ENCODE measurements around the gene PSMA3.

Gene PSMA3

DNA sequence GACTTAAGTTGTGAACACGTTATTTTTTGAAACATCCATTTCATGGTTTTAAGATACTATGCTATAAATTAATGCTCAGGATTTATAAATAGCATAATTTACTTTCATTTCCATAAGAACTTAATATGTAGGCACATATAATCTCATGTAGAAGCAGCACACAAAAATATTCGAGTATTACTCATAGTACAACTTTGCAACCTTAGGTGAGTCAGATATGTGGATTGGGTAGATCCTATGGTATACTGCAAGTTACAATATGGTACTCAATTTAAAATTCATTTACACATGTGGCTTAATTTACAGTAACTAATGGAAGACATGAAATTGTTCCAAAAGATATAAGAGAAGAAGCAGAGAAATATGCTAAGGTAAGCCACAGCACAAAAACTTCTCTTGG lies 26.0 kb downstream of the PSMA3 start:
- no peak for DNase-seq (ENCODE audit: low read depth, low spot score)

DNA sequence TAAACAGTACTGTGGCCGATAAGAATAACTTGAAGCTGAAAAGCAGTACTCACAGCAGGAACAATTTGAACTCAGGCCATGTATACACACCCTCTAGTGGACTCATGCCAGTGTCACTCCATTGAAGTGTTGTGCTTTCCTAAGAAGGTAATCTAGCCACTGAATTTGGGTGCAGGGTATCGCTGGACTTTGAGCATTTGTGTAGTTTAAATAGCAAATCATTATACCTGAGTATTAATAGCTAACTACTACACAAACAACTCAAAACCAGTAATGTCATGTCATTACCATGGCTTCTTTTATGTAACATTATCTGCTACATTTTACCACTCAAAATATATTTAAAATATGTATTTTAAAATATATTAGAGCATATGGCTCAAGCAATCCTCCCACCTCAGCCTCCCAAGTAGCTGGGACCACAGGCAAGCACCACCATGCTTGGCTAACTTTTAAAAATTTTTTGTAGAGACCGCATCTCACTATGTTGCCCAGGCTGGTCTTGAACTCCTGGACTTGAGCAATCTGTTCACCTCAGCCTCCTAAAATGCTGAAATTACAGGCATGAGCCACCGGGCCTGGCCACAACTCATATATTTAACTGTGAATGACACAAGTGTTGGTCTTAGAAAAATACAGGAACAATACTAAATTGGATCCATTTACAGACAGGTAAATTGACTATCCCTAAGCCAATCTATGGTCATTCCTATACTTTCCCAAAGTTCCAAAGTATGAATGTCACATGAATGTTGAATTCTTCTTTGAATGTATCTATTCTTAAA lies 28.1 kb downstream of the PSMA3 start:
- no peak for DNase-seq (ENCODE audit: low read depth, low spot score)

DNA sequence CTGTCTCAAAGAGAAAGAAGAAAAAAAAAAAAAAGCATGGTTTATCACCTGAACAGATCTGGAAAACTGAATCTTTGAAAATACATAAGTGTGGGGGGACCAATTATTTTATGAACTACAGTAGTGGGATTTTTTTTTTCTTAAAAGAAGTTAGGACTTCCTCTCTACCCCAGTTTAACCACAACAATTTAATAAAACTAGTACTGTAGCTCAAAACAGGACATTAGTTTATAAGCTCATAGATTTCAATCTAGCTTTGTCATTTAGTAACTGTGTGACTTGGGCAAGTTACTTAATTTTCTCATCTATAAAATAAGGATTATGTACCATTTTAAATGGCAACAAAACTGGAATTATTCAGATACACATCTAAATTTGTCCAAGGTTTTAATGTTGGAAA lies 30.2 kb downstream of the PSMA3 start:
- DNase-seq (ENCODE audit: low read depth, low spot score), result no peak

DNA sequence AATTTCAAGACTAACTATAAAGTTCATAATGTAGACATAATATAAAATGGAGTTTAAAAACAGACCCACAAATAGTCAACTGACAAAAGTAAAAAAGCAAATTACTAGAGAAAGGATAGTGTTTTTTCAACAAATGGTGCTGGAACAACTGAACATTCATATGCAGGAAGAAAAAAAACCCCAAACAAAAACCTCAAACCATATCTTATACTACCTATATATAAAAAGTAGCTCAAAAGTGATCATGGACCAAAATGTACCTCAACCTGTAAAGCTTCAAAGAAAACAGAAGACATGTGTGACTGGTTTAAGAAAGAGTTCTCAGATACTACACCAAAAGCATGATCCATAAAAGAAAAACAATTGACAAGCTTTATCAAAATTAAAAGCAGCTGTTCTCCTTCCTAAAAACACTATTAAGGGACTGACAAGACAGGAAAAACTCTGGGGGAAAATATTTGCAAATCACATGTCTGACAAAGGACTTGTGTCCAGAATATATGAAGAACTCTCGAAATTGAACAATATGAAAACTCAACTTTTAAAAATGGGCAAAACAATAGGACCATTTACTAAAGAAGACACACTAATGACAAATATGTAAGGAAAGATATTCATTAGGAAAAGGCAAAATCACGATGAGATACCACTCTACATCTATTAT lies 31.0 kb downstream of the PSMA3 start:
- DNase-seq (ENCODE audit: low read depth, low spot score), result no peak

GRCh38 chr14:58276208-58276607 lies 31.6 kb downstream of the PSMA3 start:
- DNase-seq (ENCODE audit: low read depth, low spot score), result no peak

GRCh38 chr14:58278177-58278576 lies 33.5 kb downstream of the PSMA3 start:
- DNase-seq (ENCODE audit: low read depth, low spot score), result no peak

DNA sequence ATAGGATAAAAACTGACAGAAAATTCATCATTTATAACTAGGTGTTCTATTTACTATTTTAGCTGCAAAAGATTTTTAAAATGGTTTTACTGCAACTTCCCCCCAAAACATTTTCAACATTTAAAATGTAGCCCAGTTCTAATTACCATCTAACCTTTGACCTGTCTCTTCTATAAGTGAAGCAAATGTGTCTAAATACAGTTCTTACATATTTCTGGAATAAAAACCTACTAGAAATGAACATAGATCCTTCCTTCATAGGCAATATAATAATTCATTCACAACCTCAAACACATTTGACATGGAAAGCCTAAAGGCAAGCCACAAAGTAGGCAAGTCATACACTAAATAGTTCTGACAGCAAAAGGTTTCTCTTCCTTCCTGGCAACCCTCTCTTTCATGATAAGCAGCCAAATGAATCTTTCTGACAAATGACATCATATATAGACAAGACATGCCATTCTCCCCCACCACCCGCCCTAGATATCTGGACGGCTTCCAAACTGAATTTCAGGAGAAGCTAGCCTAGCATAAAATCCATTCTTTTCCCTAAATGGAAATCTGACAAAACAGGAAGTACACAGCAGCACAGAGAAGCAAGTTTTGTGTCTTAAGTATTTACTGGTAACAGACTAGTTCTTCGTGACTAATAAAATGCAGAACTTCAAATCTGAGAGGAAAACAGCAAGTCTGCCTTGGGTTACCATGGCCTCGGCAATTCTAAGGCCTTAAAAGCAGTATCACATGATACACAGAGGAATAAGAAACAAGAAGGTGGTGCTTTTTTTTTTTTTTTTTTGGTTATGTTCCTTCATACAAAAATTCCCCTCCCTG lies 36.5 kb downstream of the PSMA3 start:
- DNase-seq (ENCODE audit: low read depth, low spot score), result peak; percentile 25

GRCh38 chr14:58281969-58282368 lies 37.3 kb downstream of the PSMA3 start:
- no peak for DNase-seq (ENCODE audit: low read depth, low spot score)

GRCh38 chr14:58282925-58283593 lies 38.4 kb downstream of the PSMA3 start:
- DNase-seq (ENCODE audit: low read depth, low spot score), result no peak

DNA sequence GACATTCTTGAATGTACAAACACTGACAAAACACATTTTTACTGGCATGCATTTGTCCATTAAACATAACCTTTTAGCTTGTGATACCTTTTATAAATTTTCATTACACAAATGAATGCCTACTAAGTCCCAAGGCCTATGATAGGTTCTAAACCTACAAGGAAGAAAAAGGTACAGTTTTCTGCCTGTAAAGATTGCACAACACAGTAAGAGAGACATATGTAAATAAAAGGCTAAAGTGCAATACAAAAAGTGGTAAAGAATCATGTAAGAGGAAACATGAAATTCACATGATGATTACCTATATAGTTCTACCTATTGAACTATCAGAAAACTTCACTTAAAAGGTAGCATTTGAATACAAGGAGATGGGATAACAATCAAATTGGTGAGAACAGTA lies 39.1 kb downstream of the PSMA3 start:
- no peak for DNase-seq (ENCODE audit: low read depth, low spot score)

GRCh38 chr14:58285132-58285531 lies 40.5 kb downstream of the PSMA3 start:
- no peak for DNase-seq (ENCODE audit: low read depth, low spot score)

DNA sequence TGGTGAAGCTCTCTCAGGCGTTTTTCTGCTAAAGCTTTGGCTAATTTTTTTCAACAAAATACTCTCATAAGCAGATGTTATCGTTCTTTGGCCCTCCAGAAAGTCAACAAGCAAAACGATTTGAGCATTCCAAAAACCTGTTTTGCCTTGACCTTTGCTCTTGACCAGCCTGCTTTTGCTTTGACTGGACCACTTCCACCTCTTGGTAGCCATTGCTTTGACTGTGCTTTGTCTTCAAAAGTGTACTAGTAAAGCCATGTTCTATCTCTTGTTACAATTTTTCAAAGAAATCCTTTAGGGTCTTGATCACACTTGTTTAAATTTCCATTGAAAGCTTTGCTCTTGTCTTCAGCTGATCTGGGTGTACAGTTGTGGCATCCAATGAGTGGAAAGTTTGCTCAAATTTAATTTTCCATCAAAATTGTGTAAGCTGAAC lies 43.0 kb downstream of the PSMA3 start:
- DNase-seq (ENCODE audit: low read depth, low spot score), result no peak

DNA sequence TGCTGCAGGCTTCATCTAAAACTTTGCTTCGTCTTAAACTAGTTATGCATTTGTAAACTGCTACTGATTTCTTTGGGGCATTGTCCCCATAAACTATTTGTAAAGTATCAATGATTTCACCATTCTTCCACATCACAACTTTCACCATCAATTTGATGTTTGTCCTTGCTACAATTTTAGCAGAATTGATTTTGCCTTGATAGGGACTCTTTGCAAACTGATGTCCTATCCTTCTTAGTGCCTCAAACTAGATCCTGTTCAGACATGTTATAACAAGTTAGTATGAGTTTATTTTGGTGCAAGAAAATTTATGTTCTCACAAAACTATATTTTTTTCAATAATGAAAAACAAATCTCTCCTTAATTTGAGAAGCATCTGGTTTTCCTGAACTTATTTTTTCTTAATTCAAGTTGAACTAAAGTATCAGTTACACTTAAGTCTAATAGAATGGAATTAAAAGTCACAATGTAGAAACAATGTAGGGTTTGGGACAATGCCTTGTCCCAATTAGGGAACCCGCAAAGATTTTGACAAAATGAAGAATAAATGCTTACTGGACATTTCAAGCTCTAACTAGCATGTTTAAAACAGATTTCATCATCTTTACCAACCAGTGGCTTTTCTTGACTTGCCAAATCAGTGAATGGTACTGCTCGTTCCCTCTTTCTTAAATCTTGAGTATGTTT lies 43.6 kb downstream of the PSMA3 start:
- no peak for DNase-seq (ENCODE audit: low read depth, low spot score)

- no peak for DNase-seq (ENCODE audit: low read depth, low spot score)
Measured at GRCh38 chr14:58291646-58292045, 47.0 kb downstream of the PSMA3 start.

- no peak for DNase-seq (ENCODE audit: low read depth, low spot score)
Measured at GRCh38 chr14:58292187-58292586, 47.5 kb downstream of the PSMA3 start.

DNA sequence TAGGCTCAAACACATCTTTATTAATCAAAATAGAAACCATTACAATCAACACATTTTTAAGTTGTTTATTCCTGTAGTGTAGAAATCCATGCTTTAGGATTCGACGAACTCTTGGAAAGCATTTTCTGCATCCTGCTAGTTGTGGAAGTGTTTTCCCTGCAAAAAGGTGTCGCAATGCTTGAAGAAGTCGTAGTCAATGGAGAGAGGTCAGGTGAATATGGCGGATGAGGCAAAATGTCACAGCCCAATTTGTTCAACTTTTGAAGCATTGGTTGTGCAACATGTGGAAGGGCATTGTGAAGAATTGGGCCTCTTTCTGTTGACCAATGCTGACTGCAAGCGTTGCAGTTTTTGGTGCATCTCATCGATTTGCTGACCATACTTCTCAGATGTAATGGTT lies 49.6 kb downstream of the PSMA3 start:
- no peak for DNase-seq (ENCODE audit: low read depth, low spot score)

DNA sequence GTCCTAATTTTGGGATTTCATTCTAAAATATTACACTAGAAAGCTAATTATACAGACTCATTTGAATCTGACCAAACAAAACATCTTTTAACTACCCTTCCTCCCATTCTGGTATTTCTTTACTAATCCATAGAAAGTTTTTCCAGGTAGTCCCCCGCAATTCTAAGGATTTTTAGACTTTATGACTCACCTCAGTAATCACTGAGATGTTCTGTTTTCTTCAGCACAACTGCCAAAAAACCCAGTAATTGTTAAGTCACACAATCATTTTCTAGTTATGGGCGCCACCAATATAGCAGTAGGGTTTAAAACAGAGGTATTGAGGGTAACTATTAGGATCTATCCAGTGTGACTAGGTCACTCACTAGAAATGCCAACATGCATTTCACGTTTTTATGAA lies 52.1 kb downstream of the PSMA3 start:
- DNase-seq (ENCODE audit: low read depth, low spot score), result no peak

DNA sequence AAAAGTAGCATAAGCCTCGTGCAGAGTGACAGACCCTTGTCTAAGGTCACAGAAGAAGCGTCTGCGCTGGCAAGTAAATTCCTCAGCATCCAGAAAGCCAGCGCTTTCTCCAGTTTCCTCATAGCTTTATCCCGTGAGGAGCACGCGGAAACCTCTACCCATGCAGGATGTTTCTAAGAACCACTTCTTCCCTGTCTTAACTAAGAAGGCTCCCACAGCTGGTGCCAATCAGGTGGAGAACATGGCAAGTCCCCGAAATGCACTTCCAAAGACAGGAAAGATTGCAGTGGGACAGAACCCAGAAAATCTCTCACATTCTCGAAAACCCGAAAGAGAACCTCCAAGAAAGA lies 52.7 kb downstream of the PSMA3 start:
- peak; percentile 22 for DNase-seq (ENCODE audit: low read depth, low spot score)

GRCh38 chr14:58297762-58298476 lies 53.3 kb downstream of the PSMA3 start:
- DNase-seq (ENCODE audit: low read depth, low spot score), result peak; percentile 100

- DNase-seq (ENCODE audit: low read depth, low spot score), result no peak
Measured at GRCh38 chr14:58298477-58299400, 54.1 kb downstream of the PSMA3 start, which contains the start of gene ARID4A. TSS of gene ARID4A (plus strand) at chr14:58298555. CDS start at chr14:58299855, 1,300 bp downstream.
